H9 (cell line): ENCODE data around the gene COPZ2. TPM values are rescaled to one million over a fixed set of nuclear protein-coding genes. Genes with fewer than 3 reads are reported as not detected.

Experiments
- DNase-seq: peaks from one replicate; pipeline ENCODE4 v3.0.0-alpha.2; 2017
- H2AFZ ChIP-seq: one replicate; pipeline ENCODE4 v1.6.1; 2013; ENCODE audit warnings: mild to moderate bottlenecking, low read length, control low read depth, moderate library complexity
- H2AK5ac ChIP-seq: 2 replicates; pipeline ENCODE4 v1.6.1; 2013; ENCODE audit warnings: low read length, control low read depth, mixed read lengths; ENCODE audit not compliant: insufficient read length
- H2BK120ac ChIP-seq: one replicate; pipeline ENCODE4 v1.6.1; 2013; ENCODE audit warnings: low read depth, mild to moderate bottlenecking, low read length, control low read depth, inconsistent platforms; ENCODE audit not compliant: poor library complexity, severe bottlenecking
- H2BK12ac ChIP-seq: 2 replicates; pipeline ENCODE4 v1.6.1; 2013; ENCODE audit warnings: low read length, control low read depth, mixed read lengths, low read depth; ENCODE audit not compliant: insufficient read length
- H2BK15ac ChIP-seq: 2 replicates; pipeline ENCODE4 v1.6.1; 2013; ENCODE audit warnings: low read depth, low read length, control low read depth
- H2BK20ac ChIP-seq: one replicate; pipeline ENCODE4 v1.6.1; 2013; ENCODE audit warnings: low read depth, mild to moderate bottlenecking, low read length, control low read depth, inconsistent platforms; ENCODE audit not compliant: poor library complexity, severe bottlenecking
- H2BK5ac ChIP-seq: 2 replicates; pipeline ENCODE4 v1.6.1; 2013; ENCODE audit warnings: low read length, control low read depth, mixed read lengths; ENCODE audit not compliant: insufficient read length
- H3K14ac ChIP-seq: 2 replicates; pipeline ENCODE4 v1.6.1; 2013; ENCODE audit warnings: low read length, control low read depth; ENCODE audit not compliant: insufficient read depth
- H3K18ac ChIP-seq: 2 replicates; pipeline ENCODE4 v1.6.1; 2013; ENCODE audit warnings: low read depth, mild to moderate bottlenecking, mixed read lengths, low read length, control low read depth; ENCODE audit not compliant: insufficient read length
- H3K23ac ChIP-seq: 2 replicates; pipeline ENCODE4 v1.6.1; 2013; ENCODE audit warnings: low read length, control low read depth, mixed read lengths, low read depth; ENCODE audit not compliant: insufficient read length
- H3K23me2 ChIP-seq: 2 replicates; pipeline ENCODE4 v1.6.1; 2013; ENCODE audit warnings: low read depth, mild to moderate bottlenecking, mixed read lengths, low read length, control low read depth; ENCODE audit not compliant: insufficient read length, poor library complexity, severe bottlenecking
- H3K27ac ChIP-seq: 2 replicates; pipeline ENCODE4 v1.5.1; 2013; ENCODE audit warnings: low read length, control low read depth, mixed read lengths, low read depth; ENCODE audit not compliant: insufficient read length
- H3K27me3 ChIP-seq: 2 replicates; pipeline ENCODE4 v1.6.1; 2013; ENCODE audit warnings: low read length, control low read depth, inconsistent platforms; ENCODE audit not compliant: insufficient read depth
- H3K4ac ChIP-seq: 2 replicates; pipeline ENCODE4 v1.6.1; 2013; ENCODE audit warnings: low read depth, mild to moderate bottlenecking, control low read depth, inconsistent platforms, low read length, moderate library complexity
- H3K4me1 ChIP-seq: 2 replicates; pipeline ENCODE4 v1.6.1; 2013; ENCODE audit warnings: low read length, control low read depth, inconsistent platforms; ENCODE audit not compliant: insufficient read depth
- H3K4me2 ChIP-seq: 2 replicates; pipeline ENCODE4 v1.6.1; 2013; ENCODE audit warnings: low read length, control low read depth, mixed read lengths; ENCODE audit not compliant: insufficient read length, insufficient read depth
- H3K56ac ChIP-seq: 2 replicates; pipeline ENCODE4 v1.6.1; 2013; ENCODE audit warnings: low read depth, mild to moderate bottlenecking, mixed read lengths, low read length, control low read depth; ENCODE audit not compliant: insufficient read length
- H3K79me1 ChIP-seq: 2 replicates; pipeline ENCODE4 v1.6.1; 2013; ENCODE audit warnings: low read depth, mild to moderate bottlenecking, moderate library complexity, low read length, control low read depth, inconsistent platforms; ENCODE audit not compliant: insufficient read depth, poor library complexity, severe bottlenecking
- H3K79me2 ChIP-seq: 2 replicates; pipeline ENCODE4 v1.6.1; 2013; ENCODE audit warnings: low read length, control low read depth, inconsistent platforms; ENCODE audit not compliant: insufficient read depth
- H3K9ac ChIP-seq: 2 replicates; pipeline ENCODE4 v1.6.1; 2013; ENCODE audit warnings: low read length, control low read depth, mixed read lengths; ENCODE audit not compliant: insufficient read length; ENCODE audit errors: extremely low read depth
- H3K9me3 ChIP-seq: one replicate; pipeline ENCODE4 v1.6.1; 2013; ENCODE audit warnings: low read depth, low read length, inconsistent platforms; ENCODE audit not compliant: control insufficient read depth
- H3T11ph ChIP-seq: one replicate; pipeline ENCODE4 v1.6.1; 2013; ENCODE audit warnings: mild to moderate bottlenecking, low read length, control low read depth, inconsistent platforms
- H4K20me1 ChIP-seq: one replicate; pipeline ENCODE4 v1.6.1; 2013; ENCODE audit not compliant: control insufficient read depth, insufficient read length, insufficient read depth
- H4K5ac ChIP-seq: 2 replicates; pipeline ENCODE4 v1.6.1; 2013; ENCODE audit warnings: low read depth, mild to moderate bottlenecking, mixed read lengths, low read length, control low read depth; ENCODE audit not compliant: insufficient read length
- H4K8ac ChIP-seq: replicated peaks from 2 replicates; pipeline ENCODE4 v1.6.1; 2013; ENCODE audit warnings: low read length, control low read depth, mixed read lengths, low read depth; ENCODE audit not compliant: insufficient read length
- H4K91ac ChIP-seq: 2 replicates; pipeline ENCODE4 v1.6.1; 2013; ENCODE audit warnings: low read depth, mild to moderate bottlenecking, moderate library complexity, mixed read lengths, low read length, control low read depth; ENCODE audit not compliant: insufficient read length
- H3K27ac Mint-ChIP-seq, 3 experiments: 2 replicates in 2 of 3; 3 replicates in 1 of 3; pipeline ENCODE4 v1.8.0; 2020 to 2021; ENCODE audit warnings: mixed read lengths in 3 of 3, mild to moderate bottlenecking in 1 of 3, moderate library complexity in 1 of 3
- H3K27me3 Mint-ChIP-seq: 2 replicates; pipeline ENCODE4 v1.8.0; 2021; ENCODE audit warnings: low read depth, mild to moderate bottlenecking, moderate library complexity, mixed read lengths
- H3K36me3 Mint-ChIP-seq, 3 experiments: 2 replicates in 2 of 3; 3 replicates in 1 of 3; pipeline ENCODE4 v1.8.0; 2020 to 2021; ENCODE audit warnings: low read depth in 3 of 3, mixed read lengths in 3 of 3; ENCODE audit not compliant: insufficient read depth in 1 of 3
- H3K4me1 Mint-ChIP-seq, 2 experiments: 2 replicates each; pipeline ENCODE4 v1.8.0; 2020; ENCODE audit warnings: mixed read lengths in 2 of 2
- H3K4me3 Mint-ChIP-seq, 2 experiments: 2 replicates in 1 of 2; 3 replicates in 1 of 2; pipeline ENCODE4 v1.8.0; 2020 to 2021; ENCODE audit warnings: mild to moderate bottlenecking in 2 of 2, mixed read lengths in 2 of 2, moderate library complexity in 1 of 2
- H3K9me3 Mint-ChIP-seq, 2 experiments: 2 replicates in 1 of 2; 3 replicates in 1 of 2; pipeline ENCODE4 v1.8.0; 2020; ENCODE audit warnings: mild to moderate bottlenecking in 2 of 2, mixed read lengths in 2 of 2, moderate library complexity in 1 of 2
- WGBS: extraction: QIAGEN DNeasy Blood & Tissue Kit; methylation state at CpG from one replicate; pipeline ENCODE4 v1.1.7; 2013; ENCODE audit warnings: missing lambda C conversion rate, low lambda C conversion rate, mixed read lengths; ENCODE audit not compliant: insufficient read length; ENCODE audit errors: extremely low coverage; 5-methylcytosine and 5-hydroxymethylcytosine counted together
- total RNA-seq: library from RNA; stranded (reverse); gene quantifications from 2 replicates; pipeline ENCODE4 v1.2.1, GENCODE V29; 2021
- TF ChIP-seq, protein P1 (sequence below): fragments of 200-600 bp; sonication (generic); conservative IDR thresholded peaks from 3 replicates; pipeline ENCODE4 v1.8.0; 2021; ENCODE audit warnings: antibody characterized with exemption, mild to moderate bottlenecking

COPZ2 gene
- total RNA-seq, 1 experiment from 2014 or later, result 0.68 TPM

DNA sequence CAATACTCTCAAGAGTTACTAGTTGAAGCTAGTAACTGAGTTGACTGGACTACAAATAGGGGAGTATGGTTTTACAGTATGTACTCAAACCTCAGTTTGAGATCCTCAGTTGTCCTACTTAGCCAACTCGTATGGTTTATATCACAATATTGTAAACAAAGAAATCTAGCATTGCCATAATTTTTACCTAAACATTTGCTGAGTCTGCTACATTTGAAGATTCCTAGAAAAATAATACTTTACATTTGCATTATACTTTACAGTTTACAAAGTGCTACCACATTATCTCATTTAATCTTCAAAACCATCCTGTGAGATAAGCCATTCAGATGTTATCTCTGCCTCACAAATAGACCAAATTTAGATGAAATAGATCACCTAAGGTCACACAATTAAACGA, 47.3 kb upstream of the COPZ2 start:
- Histone ChIP-seq H3K4ac (no peak overlapping the region), H3K79me1 (no peaks in the 10 kb centered on the region), H3K4me2 (no peak overlapping the region), H2AFZ (no peak overlapping the region), H4K91ac (no peak overlapping the region), H3K14ac (no peak overlapping the region), H3K27ac (no peak overlapping the region), H3T11ph (no peak overlapping the region), H3K56ac (no peak overlapping the region), H4K8ac (no peak overlapping the region), H3K79me2 (peaks cover 15% of the 10 kb centered on the region; the same call in 1 of the 2 replicates), H4K5ac (no peak overlapping the region), H3K9me3 (no peaks in the 10 kb centered on the region), H2BK5ac (no peak overlapping the region), H3K4me1 (no peaks in the 10 kb centered on the region), H2BK20ac (no peak overlapping the region), H2BK15ac (no peak overlapping the region), H3K23me2 (no peaks in the 10 kb centered on the region), H2BK120ac (no peak overlapping the region), H4K20me1 (no peaks in the 10 kb centered on the region), H2AK5ac (no peak overlapping the region), H3K27me3 (no peaks in the 10 kb centered on the region), H3K23ac (no peak overlapping the region), H3K9ac (no peak overlapping the region), H3K18ac (no peak overlapping the region), H2BK12ac (no peak overlapping the region)
- DNase-seq, result no peak
- H3K4me3 Mint-ChIP-seq, result no peak overlapping the region
- no peaks in the 10 kb centered on the region for H3K4me1 Mint-ChIP-seq
- peaks cover 0 to 9% (median 4%) of the 10 kb centered on the region in 3 experiments; a peak in 4 of 7 replicates for H3K36me3 Mint-ChIP-seq
- no peaks in the 10 kb centered on the region for H3K27me3 Mint-ChIP-seq
- TF ChIP-seq, protein P1, sequence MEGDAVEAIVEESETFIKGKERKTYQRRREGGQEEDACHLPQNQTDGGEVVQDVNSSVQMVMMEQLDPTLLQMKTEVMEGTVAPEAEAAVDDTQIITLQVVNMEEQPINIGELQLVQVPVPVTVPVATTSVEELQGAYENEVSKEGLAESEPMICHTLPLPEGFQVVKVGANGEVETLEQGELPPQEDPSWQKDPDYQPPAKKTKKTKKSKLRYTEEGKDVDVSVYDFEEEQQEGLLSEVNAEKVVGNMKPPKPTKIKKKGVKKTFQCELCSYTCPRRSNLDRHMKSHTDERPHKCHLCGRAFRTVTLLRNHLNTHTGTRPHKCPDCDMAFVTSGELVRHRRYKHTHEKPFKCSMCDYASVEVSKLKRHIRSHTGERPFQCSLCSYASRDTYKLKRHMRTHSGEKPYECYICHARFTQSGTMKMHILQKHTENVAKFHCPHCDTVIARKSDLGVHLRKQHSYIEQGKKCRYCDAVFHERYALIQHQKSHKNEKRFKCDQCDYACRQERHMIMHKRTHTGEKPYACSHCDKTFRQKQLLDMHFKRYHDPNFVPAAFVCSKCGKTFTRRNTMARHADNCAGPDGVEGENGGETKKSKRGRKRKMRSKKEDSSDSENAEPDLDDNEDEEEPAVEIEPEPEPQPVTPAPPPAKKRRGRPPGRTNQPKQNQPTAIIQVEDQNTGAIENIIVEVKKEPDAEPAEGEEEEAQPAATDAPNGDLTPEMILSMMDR, result no peak
- no peaks in the 10 kb centered on the region for H3K9me3 Mint-ChIP-seq
- no peak overlapping the region; a peak in 1 of 7 replicates for H3K27ac Mint-ChIP-seq
- WGBS, result no CpG with 5 or more reads among the region's 2 CpGs
